ENCODE data around the gene DOCK10.

DNA sequence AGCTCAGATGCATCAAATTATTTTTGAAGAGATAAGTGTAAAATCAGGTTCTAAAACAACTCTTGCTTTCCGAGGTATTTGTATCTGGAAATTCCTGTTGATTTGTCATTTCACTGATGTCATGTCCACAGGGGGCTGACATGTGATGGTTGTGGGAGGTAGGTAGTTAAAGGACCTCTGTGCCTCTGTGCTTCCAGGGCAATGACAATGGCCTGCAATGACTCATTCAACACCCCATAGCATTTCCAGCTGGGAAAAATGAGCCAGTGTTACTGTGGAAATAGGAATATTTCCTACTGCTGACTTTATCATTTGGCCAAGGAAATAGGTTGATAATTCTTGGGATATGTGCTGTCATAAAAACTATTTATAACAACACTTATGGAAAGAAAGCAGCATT is 239.9 kb downstream of the DOCK10 start:
- TF ChIP-seq, protein P1, sequence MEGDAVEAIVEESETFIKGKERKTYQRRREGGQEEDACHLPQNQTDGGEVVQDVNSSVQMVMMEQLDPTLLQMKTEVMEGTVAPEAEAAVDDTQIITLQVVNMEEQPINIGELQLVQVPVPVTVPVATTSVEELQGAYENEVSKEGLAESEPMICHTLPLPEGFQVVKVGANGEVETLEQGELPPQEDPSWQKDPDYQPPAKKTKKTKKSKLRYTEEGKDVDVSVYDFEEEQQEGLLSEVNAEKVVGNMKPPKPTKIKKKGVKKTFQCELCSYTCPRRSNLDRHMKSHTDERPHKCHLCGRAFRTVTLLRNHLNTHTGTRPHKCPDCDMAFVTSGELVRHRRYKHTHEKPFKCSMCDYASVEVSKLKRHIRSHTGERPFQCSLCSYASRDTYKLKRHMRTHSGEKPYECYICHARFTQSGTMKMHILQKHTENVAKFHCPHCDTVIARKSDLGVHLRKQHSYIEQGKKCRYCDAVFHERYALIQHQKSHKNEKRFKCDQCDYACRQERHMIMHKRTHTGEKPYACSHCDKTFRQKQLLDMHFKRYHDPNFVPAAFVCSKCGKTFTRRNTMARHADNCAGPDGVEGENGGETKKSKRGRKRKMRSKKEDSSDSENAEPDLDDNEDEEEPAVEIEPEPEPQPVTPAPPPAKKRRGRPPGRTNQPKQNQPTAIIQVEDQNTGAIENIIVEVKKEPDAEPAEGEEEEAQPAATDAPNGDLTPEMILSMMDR (IDR thresholded peaks at IDR 0.05; ENCODE audit: borderline replicate concordance, extremely low read depth, low read length, poor library complexity, severe bottlenecking) = no peak
- no peak for TF ChIP-seq EZH2 (IDR thresholded peaks at IDR 0.05; ENCODE audit: borderline replicate concordance, low read depth, low read length, severe bottlenecking)

Data from DND-41 (cell line).